K562 (cell line): ENCODE measurements around the gene TAL1. TPM values are rescaled to one million over a fixed set of nuclear protein-coding genes. Genes with fewer than 3 reads are reported as not detected.
A peak's percentile ranks its signal among the peaks of the same experiment; 100 is the strongest.

ENCODE experiments used
- ATAC-seq: fragments of 200-7000 bp; cut with Tn5 transposase; 3 replicates; pipeline ENCODE4 v1.9.1; 2020; ENCODE audit warnings: moderate library complexity
- BruUV-seq: library from RNA; stranded (reverse); fragments of 400-500 nt; replicated peaks from 2 replicates; lab custom pipeline; 2021; lab: Mats Ljungman, UMichigan
- CTCF ChIA-PET: fragments of 300-600 bp; formaldehyde crosslinking; extraction: SDS; loops from one replicate; lab custom pipeline; 2021; ENCODE audit warnings: low intra/inter-chr PET ratio; lab: Yijun Ruan, JAX
- POLR2A ChIA-PET: fragments of 300-600, 350-650 bp; sonication (Branson Sonifier 250); formaldehyde crosslinking; extraction: SDS; loops from one replicate; lab custom pipeline; 2021; ENCODE audit warnings: antibody characterized with exemption, inconsistent platforms; lab: Yijun Ruan, JAX
- DNase-seq, 4 experiments: peaks; one replicate each; pipeline versions ENCODE4 v3.0.0 to v3.0.0-alpha.2; 2011 to 2018; ENCODE audit warnings: low spot score in 3 of 4, mixed read lengths in 3 of 4; ENCODE audit errors: extremely low read depth in 1 of 4
- FAIRE-seq: peaks from 2 replicates; lab custom pipeline; 2011; peaks lifted over from hg19 to GRCh38; lab: Jason Lieb, UNC
- H2AFZ ChIP-seq: 2 replicates; pipeline ENCODE4 v1.6.0; 2011; ENCODE audit warnings: low read depth, low read length, control low read depth, inconsistent platforms
- H3K27ac ChIP-seq: fragments of 200-600 bp; 3 replicates; pipeline ENCODE4 v1.8.0; 2011; ENCODE audit warnings: low read depth, mild to moderate bottlenecking, control low read depth, inconsistent platforms, low read length, moderate library complexity, mixed read lengths; ENCODE audit errors: extremely low read depth
- H3K27me3 ChIP-seq, 2 experiments: fragments of 300-600 bp in 1 of 2; 2 replicates in 1 of 2; 3 replicates in 1 of 2; pipeline versions ENCODE4 v1.6.0 to v1.8.0; 2011; ENCODE audit warnings: inconsistent platforms in 2 of 2, low read length in 2 of 2, mild to moderate bottlenecking in 1 of 2, mixed read lengths in 1 of 2, moderate library complexity in 1 of 2; ENCODE audit not compliant: control insufficient read depth in 2 of 2, insufficient read depth in 2 of 2
- H3K36me3 ChIP-seq: fragments of 300-600 bp; 3 replicates; pipeline ENCODE4 v1.8.0; 2011; ENCODE audit warnings: mild to moderate bottlenecking, low read length, inconsistent platforms; ENCODE audit not compliant: control insufficient read depth, insufficient read depth
- H3K4me1 ChIP-seq, 2 experiments: fragments of 200-600 bp in 1 of 2; replicated peaks in 1 of 2; 2 replicates in 1 of 2; 3 replicates in 1 of 2; pipeline versions ENCODE4 v1.5.1 to v1.8.0; 2011; ENCODE audit warnings: inconsistent platforms in 2 of 2, low read length in 2 of 2, mild to moderate bottlenecking in 1 of 2, mixed read lengths in 1 of 2, moderate library complexity in 1 of 2; ENCODE audit not compliant: control insufficient read depth in 2 of 2, insufficient read depth in 2 of 2
- H3K4me2 ChIP-seq: 2 replicates; pipeline ENCODE4 v1.6.1; 2011; ENCODE audit warnings: low read length, control low read depth, inconsistent platforms, mixed read lengths; ENCODE audit not compliant: insufficient read depth
- H3K4me3 ChIP-seq: fragments of 200-600 bp; sonication (generic), shearing (Covaris generic); 2 replicates; pipeline ENCODE4 v1.5.1; 2016; ENCODE audit warnings: control low read depth, inconsistent platforms
- H3K79me2 ChIP-seq: fragments of 200-600 bp; 3 replicates; pipeline ENCODE4 v1.8.0; 2011; ENCODE audit warnings: low read length, inconsistent platforms; ENCODE audit not compliant: control insufficient read depth, insufficient read depth
- H3K9ac ChIP-seq, 2 experiments: 2 replicates each; pipeline versions ENCODE4 v1.6.0 to v1.6.1; 2011; ENCODE audit warnings: low read depth in 2 of 2, low read length in 2 of 2, control low read depth in 1 of 2, inconsistent platforms in 1 of 2, mild to moderate bottlenecking in 1 of 2, mixed read lengths in 1 of 2; ENCODE audit not compliant: insufficient read depth in 1 of 2
- H3K9me1 ChIP-seq: one replicate; pipeline ENCODE4 v1.6.0; 2011; ENCODE audit warnings: inconsistent platforms, mild to moderate bottlenecking, low read length, moderate library complexity; ENCODE audit not compliant: control insufficient read depth, insufficient read depth
- H3K9me3 ChIP-seq: replicated peaks from 2 replicates; pipeline ENCODE4 v1.5.1; 2011; ENCODE audit warnings: low read depth, low read length, inconsistent platforms; ENCODE audit not compliant: control insufficient read depth, insufficient read depth
- H4K20me1 ChIP-seq: replicated peaks from 2 replicates; pipeline ENCODE4 v1.6.1; 2011; ENCODE audit warnings: low read length, inconsistent platforms, mixed read lengths; ENCODE audit not compliant: control insufficient read depth, insufficient read depth
- E4F1 ChIP-seq: fragments of 250-450 bp; sonication (Bioruptor Pico); IDR thresholded peaks from 2 replicates; pipeline ENCODE4 v1.5.0; 2021; ENCODE audit warnings: mild to moderate bottlenecking, borderline replicate concordance
- POLR2G ChIP-seq: fragments of 200-400 bp; formaldehyde crosslinking; IDR thresholded peaks from 2 replicates; pipeline ENCODE4 v1.6.1; 2017; ENCODE audit warnings: low read depth, mild to moderate bottlenecking, antibody characterized with exemption, low read length, moderate library complexity
- RBFOX2 ChIP-seq: fragments of 200-400 bp; formaldehyde crosslinking; IDR thresholded peaks from 2 replicates; pipeline ENCODE4 v1.6.1; 2017; ENCODE audit warnings: low read depth, mild to moderate bottlenecking, low read length, moderate library complexity
- ZNF76 ChIP-seq: fragments of 250-450 bp; sonication (Bioruptor Pico); IDR thresholded peaks from 2 replicates; pipeline ENCODE4 v1.4.0; 2020; ENCODE audit warnings: mild to moderate bottlenecking, moderate library complexity, borderline replicate concordance
- WGBS: fragments of 100-300 bp; shearing (Covaris generic); methylation state at CpG from one replicate; pipeline ENCODE4 v1.1.6; 2016; ENCODE audit warnings: low coverage, mixed read lengths; ENCODE audit not compliant: insufficient coverage; ENCODE audit errors: missing lambda C conversion rate; 5-methylcytosine and 5-hydroxymethylcytosine counted together
- in situ Hi-C: fragments of 300-500 bp; cut with MboI; formaldehyde crosslinking; loops from 4 replicates; pipeline ENCODE4 v1.15.0; 2018; ENCODE audit warnings: inconsistent platforms, mixed read lengths
- intact Hi-C: fragments of 100-400 bp; cut with micrococcal nuclease; formaldehyde crosslinking; loops from 2 replicates; pipeline ENCODE4 v1.14.2; 2022
- polyA plus RNA-seq, 8 experiments: library from polyadenylated mRNA; depleted of rRNA in 4 of 8; stranded (reverse) in 5 of 8; unstranded in 3 of 8; fragments of >200 nt; fragmentation: Nextera tagmentation in 2 of 8; fragmentation: Illumina TruSeq in 1 of 8; extraction: Ambion mirVana in 2 of 8; extraction: Trizol in 1 of 8; gene quantifications; 2 replicates each; pipeline versions ENCODE4 v1.2.1 to v1.2.3, GENCODE V29; 2011 to 2014; ENCODE audit warnings: inconsistent platforms in 1 of 8, missing spikeins in 1 of 8
- total RNA-seq, 7 experiments: library from RNA; depleted of rRNA in 6 of 7; stranded (reverse); fragments of >200 nt in 6 of 7; fragmentation: Illumina TruSeq in 2 of 7; extraction: Trizol in 2 of 7; gene quantifications; 2 replicates each; pipeline versions ENCODE4 v1.2.1 to v1.2.3, GENCODE V29; 2011 to 2021; ENCODE audit warnings: low replicate concordance in 1 of 7

TAL1 gene
- total and polyA plus RNA-seq, 9 of the 15 experiments (the other 6 are each of a cell fraction or from before 2014, with no cell fraction given) = 18.5 to 106 (median 59.7) TPM

- peaks cover 95% of the 10 kb centered on the region for H3K36me3 ChIP-seq
- no peak overlapping the region for H3K9ac ChIP-seq
- in situ Hi-C loops = no loop called here
- peaks cover 42% of the 10 kb centered on the region for H3K79me2 ChIP-seq
- H2AFZ ChIP-seq = no peak overlapping the region
- ChIA-PET CTCF (no interaction called here), POLR2A (interaction anchor here (0.5 to 4.3 kb wide), 5 partner anchors 9 to 194 kb away, joined by 3 to 41 read pairs (median 5); partner anchors contain the start of gene PDZK1IP1)
- H3K4me2 ChIP-seq = no peak overlapping the region
- WGBS = 96% methylated on average over 24 of the region's 29 CpGs
- peaks cover 3% of the 10 kb centered on the region for H3K9me1 ChIP-seq
- TF ChIP-seq POLR2G (peak; percentile 60), E4F1 (CRISPR knock-in tag) (no peak), ZNF76 (CRISPR knock-in tag) (no peak), RBFOX2 (peak; percentile 62)
- H3K9me3 ChIP-seq = no peaks in the 10 kb centered on the region
- ATAC-seq = no peak
- no peak overlapping the region for H3K27ac ChIP-seq
- H3K4me1 ChIP-seq = peaks cover 10 to 16% of the 10 kb centered on the region in 2 experiments; a peak in 4 of 5 replicates
- intact Hi-C loops = no loop called here
- no peaks in the 10 kb centered on the region for H3K27me3 ChIP-seq
- DNase-seq = no peak
- no peak for FAIRE-seq
- no peak overlapping the region for H3K4me3 ChIP-seq
- no TSS peak for BruUV-seq
- H4K20me1 ChIP-seq = peaks cover 38% of the 10 kb centered on the region; the same call in 1 of the 2 replicates
Measured at GRCh38 chr1:47219590-47220220, 12.3 kb downstream of the TAL1 start.
